Activated CD8-positive, alpha-beta memory T cell treated with anti-CD3 and anti-CD28 coated beads, Interleukin-2, amount 50 U/mL, for 1 hour (primary cell): ENCODE measurements around the gene TNNI3K.

Source experiments
- DNase-seq: peaks from one replicate; pipeline ENCODE4 v3.0.0-alpha.2; 2020; ENCODE audit errors: extremely low read depth

Gene TNNI3K

GRCh38 chr1:74314438-74314837 is 79.3 kb downstream of the TNNI3K start:
- no peak for DNase-seq

GRCh38 chr1:74316302-74316701 is 81.1 kb downstream of the TNNI3K start:
- no peak for DNase-seq

DNA sequence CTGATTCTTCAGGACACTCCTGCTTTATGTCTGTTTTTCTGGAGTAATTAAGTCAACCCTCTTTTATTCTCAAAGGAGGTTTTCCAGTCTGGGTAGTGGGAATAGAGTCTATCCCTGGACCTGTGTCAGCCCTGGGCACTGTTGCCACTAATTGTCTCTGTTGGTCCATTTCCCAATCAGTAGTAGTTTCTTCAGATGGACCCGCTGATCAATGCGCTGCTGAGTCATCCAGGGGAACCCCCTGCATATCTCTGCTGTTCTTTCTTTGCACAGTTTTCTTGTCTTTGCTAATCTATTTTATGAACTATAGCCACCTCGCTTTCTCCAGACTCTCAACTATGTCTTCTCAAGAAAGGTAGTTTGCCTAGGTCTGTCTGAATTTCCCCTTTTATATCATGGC is 82.5 kb downstream of the TNNI3K start:
- DNase-seq = no peak

DNA sequence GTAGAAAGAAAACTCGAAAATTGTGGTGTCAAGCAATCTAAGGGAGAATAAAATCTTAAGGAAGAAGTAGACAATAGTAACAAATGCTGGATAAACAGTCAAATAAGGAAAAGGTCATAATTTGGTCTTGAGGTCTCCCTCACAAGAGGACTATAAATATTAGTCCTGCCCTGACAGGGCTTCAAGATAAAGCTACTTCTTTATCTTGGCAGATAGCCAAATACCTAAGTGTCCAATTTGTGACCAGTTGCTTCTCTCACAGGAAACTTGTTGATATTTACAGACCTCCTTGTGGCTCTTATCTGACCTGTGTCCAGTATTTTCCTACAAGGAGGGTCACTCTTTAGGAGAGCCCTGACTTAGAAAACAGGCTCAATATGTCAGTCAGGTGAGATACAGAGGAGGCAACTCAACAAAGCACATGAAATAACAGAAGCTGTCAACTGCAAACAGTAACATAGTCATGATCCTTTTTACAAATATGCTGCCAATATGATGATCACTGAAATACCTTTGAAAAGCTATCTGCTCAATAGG is 88.8 kb downstream of the TNNI3K start:
- no peak for DNase-seq

- DNase-seq = no peak
These were observed 89.7 kb downstream of the TNNI3K start for GRCh38 chr1:74324684-74325448.

DNA sequence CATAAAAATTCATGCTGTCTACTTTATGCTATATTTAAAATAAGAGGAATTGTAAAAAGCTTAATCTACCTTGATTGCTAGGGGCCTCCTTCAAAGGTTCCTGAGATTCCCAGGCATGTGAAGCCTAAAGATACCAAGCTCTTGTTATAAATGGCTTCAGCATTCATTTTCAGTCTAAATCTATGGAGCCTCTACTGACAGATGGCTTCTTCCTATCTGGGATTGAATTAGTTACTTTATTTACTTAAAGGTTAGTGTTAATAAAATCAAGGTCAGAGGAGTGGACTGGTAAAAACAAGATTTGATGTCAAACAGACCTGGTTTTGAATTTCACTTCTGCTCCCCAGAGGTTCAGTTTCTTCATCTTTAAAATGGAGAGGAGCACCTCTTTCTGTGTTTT is 93.7 kb downstream of the TNNI3K start:
- DNase-seq = no peak

GRCh38 chr1:74333244-74333643 is 98.1 kb downstream of the TNNI3K start:
- no peak for DNase-seq

- no peak for DNase-seq
These were observed 99.0 kb downstream of the TNNI3K start for GRCh38 chr1:74334147-74334546.

DNA sequence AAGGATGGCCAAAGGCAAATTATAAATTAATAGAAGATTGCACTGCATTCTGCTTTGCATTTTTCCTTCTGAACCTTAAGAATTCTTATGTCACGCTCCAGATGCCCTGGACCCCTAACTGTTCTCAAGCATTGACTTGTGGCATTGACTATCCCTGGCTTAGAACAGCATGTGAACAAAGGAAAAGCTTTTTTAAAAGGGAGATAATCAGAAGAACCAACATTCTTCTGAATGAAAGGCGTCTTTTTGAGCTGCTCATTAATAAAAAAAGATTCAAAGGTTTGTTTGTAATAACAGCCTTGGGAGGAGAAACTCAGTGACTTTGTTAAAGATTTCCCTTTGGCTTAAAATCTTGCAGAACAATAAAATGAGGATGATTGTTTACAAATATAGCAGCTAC is 105.5 kb downstream of the TNNI3K start:
- no peak for DNase-seq

DNA sequence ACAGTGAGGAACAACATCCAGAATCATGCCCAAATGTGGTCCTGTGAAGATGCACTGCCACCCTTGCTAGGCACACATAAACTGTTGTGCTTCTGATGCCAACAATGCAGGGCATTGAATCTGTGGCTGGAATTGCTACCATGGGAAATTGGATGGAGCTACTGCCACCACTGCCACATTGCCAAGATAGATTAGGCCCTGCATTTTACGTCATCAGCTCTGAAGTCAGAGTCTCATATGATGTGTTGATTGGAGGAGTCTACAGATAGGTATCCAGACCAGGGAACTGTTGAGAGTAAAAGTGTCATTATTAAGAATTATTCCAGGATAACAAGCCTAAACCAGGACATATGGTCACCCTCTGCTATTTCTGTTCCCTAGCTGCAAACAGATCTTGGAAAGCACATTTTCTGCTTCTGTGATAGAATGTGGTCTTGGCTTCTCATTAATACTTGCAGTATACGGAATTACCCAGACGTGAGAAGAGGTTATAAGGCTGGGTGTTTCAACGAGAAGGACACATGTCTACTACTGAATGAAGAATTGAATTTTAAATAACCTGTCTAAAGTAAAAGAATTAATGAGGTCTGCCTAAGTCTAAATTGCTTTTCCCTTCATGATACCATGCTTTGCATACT is 106.6 kb downstream of the TNNI3K start:
- DNase-seq = no peak

DNA sequence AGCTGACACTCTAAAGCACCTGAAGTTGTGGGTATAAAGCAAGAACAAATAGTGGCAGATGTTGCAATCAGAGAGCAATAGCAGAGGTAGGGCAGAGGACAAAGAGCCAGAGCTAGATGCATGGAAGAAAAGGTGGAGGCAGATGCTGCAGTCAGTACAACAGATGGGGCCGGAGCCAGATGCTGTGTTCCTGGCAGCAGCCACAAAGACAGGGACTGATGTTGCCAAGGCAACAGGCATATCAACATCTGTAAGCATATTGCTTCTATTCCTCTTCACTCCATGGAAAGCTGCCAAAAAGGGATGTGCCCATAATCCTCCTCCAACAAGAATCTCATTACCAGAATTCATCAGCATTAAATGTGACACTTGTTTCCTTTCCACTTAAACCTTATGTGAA is 108.0 kb downstream of the TNNI3K start:
- no peak for DNase-seq

DNA sequence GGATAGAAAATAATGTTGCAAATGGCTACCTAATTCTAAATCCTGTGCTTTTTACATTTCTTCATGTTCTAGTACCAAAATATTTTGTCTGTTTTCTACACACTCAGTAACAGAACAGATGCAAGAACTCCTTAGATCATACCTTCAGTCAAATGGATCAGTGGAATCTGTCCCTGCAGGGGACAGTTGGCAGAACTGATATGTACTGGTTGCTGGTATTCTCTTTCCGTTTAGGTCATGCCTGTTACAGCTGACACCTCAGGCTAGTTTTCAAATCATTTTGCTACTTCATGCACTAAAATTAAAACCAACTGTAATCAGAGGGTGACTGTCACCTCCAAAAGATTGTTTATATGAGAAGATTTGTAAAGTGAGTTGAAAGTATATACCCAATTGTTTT is 109.2 kb downstream of the TNNI3K start:
- DNase-seq = no peak

DNA sequence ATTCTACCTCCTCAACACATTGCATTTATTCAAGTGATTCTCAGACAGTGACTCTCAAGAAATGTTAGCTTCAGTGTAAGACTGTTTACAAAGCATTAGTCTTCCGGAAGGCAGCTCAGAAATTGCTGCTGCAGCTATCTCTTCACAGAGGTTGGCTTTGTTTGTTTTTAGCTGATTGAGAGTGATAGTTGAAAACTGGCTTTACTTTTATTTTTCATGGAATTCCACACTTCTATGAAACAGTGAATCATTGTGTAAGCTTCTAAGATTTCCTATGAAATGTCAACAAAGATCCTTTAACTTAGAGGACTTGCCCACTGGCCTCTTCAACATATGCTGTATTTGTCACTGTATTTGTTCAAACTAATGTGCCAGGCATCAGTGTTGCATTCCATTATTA is 121.3 kb downstream of the TNNI3K start:
- DNase-seq = no peak

GRCh38 chr1:74357150-74357549 is 122.0 kb downstream of the TNNI3K start:
- DNase-seq = no peak

- no peak for DNase-seq
These were observed 122.6 kb downstream of the TNNI3K start for GRCh38 chr1:74357756-74358155.

GRCh38 chr1:74362691-74363090 is 127.5 kb downstream of the TNNI3K start:
- DNase-seq = no peak

- DNase-seq = no peak
These were observed 128.0 kb downstream of the TNNI3K start for GRCh38 chr1:74363220-74363619.

GRCh38 chr1:74367175-74367813 is 132.1 kb downstream of the TNNI3K start:
- no peak for DNase-seq

DNA sequence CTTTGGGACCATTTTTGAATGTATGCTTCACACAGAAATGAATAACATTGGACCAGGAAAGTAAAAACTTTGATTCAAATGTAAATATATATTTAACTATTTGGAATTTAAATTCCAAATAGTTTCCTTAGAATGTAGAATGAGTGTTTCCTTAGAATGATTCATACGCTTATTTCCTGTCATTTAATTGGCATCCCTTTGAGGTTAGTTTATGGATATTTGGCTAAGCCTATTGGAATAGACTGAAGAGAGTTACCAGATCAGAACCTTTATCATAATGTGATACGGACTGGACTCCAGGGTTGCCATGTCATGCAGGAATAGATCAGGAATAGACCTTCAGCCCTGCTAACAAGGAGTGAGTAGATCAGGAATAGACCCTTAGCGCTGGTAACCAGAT is 133.1 kb downstream of the TNNI3K start:
- no peak for DNase-seq

DNA sequence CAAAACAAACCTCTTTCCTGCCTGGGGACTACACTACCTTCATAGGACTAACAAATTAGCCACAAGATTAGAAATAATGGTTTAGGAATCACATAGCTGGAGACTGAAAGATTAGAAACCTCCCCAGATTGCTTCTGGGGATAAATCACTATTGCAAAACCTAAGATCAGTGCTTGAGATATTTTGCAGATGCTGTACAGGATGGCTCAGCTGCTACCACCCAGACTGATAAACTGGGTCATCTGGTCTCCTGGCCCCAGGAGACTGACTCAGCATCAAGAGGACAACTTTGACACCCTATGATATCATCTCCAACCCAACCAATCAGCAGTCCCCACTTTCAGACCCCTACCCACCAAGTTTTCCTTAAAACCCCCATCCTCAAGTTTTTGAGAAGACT is 140.2 kb downstream of the TNNI3K start:
- DNase-seq = no peak

GRCh38 chr1:74380252-74380651 is 145.1 kb downstream of the TNNI3K start:
- DNase-seq = no peak

- DNase-seq = no peak
These were observed 153.7 kb downstream of the TNNI3K start for GRCh38 chr1:74388855-74389254.

GRCh38 chr1:74392186-74392585 is 157.0 kb downstream of the TNNI3K start:
- DNase-seq = no peak
